H1 (cell line): ENCODE data around the gene TRIOBP. TPM values are rescaled to one million over a fixed set of nuclear protein-coding genes. Genes with fewer than 3 reads are reported as not detected.

Experiments
- CTCF ChIA-PET: fragments of 300-600 bp; sonication (Branson Sonifier 250); formaldehyde crosslinking; loops from one replicate; lab custom pipeline; 2021; ENCODE audit not compliant: partially characterized antibody; lab: Charles Lee
- POLR2A ChIA-PET: fragments of 300-600 bp; sonication (Branson Sonifier 250); formaldehyde crosslinking; loops from one replicate; lab custom pipeline; 2021; ENCODE audit warnings: inconsistent platforms; ENCODE audit not compliant: partially characterized antibody; lab: Charles Lee
- DNase-seq, 2 experiments: peaks; one replicate each; pipeline versions ENCODE4 v3.0.0 to v3.0.0-alpha.2; 2010 to 2022; ENCODE audit warnings: low spot score in 2 of 2, low read depth in 1 of 2, mixed read lengths in 1 of 2
- FAIRE-seq: peaks from 2 replicates; lab custom pipeline; 2011; peaks lifted over from hg19 to GRCh38; lab: Jason Lieb, UNC
- H2AFZ ChIP-seq: 2 replicates; pipeline ENCODE4 v1.8.1; 2012; ENCODE audit warnings: low read length, inconsistent platforms
- H2AK5ac ChIP-seq: 2 replicates; pipeline ENCODE4 v1.6.1; 2013; ENCODE audit warnings: low read depth, low read length
- H2BK120ac ChIP-seq: replicated peaks from 2 replicates; pipeline ENCODE3; 2013; ENCODE audit warnings: low read depth, low read length, inconsistent platforms
- H2BK12ac ChIP-seq: 2 replicates; pipeline ENCODE4 v1.6.1; 2013; ENCODE audit warnings: low read depth, low read length
- H2BK15ac ChIP-seq: 2 replicates; pipeline ENCODE4 v1.6.1; 2013; ENCODE audit warnings: low read length
- H2BK20ac ChIP-seq: 2 replicates; pipeline ENCODE4 v1.6.1; 2013; ENCODE audit warnings: low read length
- H2BK5ac ChIP-seq: 2 replicates; pipeline ENCODE4 v1.6.1; 2013; ENCODE audit warnings: low read depth, low read length
- H3K14ac ChIP-seq: 2 replicates; pipeline ENCODE4 v1.6.1; 2013; ENCODE audit warnings: inconsistent platforms; ENCODE audit not compliant: insufficient read length
- H3K18ac ChIP-seq: 2 replicates; pipeline ENCODE4 v1.6.1; 2013; ENCODE audit warnings: low read length; ENCODE audit errors: extremely low read depth
- H3K23ac ChIP-seq: 2 replicates; pipeline ENCODE4 v1.6.1; 2013; ENCODE audit warnings: inconsistent platforms; ENCODE audit not compliant: insufficient read length
- H3K23me2 ChIP-seq: 2 replicates; pipeline ENCODE4 v1.6.1; 2013; ENCODE audit warnings: low read depth, low read length
- H3K27ac ChIP-seq: 2 replicates; pipeline ENCODE4 v1.6.1; 2011; ENCODE audit warnings: low read depth, low read length, inconsistent platforms
- H3K27me3 ChIP-seq, 4 experiments: replicated peaks in 1 of 4; 1 replicate in 1 of 4; 2 replicates in 3 of 4; pipeline versions ENCODE4 v1.6.1 to v1.8.1; 2011 to 2013; ENCODE audit warnings: low read length in 3 of 4, mild to moderate bottlenecking in 3 of 4, inconsistent platforms in 2 of 4, mixed read lengths in 2 of 4, moderate library complexity in 1 of 4; ENCODE audit not compliant: control insufficient read depth in 3 of 4, insufficient read depth in 3 of 4; ENCODE audit errors: extremely low read depth in 1 of 4
- H3K36me3 ChIP-seq, 4 experiments: 2 replicates each; pipeline versions ENCODE4 v1.6.1 to v1.8.1; 2011 to 2013; ENCODE audit warnings: mild to moderate bottlenecking in 4 of 4, low read length in 3 of 4, moderate library complexity in 2 of 4, control low read depth in 1 of 4, inconsistent platforms in 1 of 4; ENCODE audit not compliant: insufficient read depth in 4 of 4, control insufficient read depth in 2 of 4
- H3K4ac ChIP-seq: replicated peaks from 2 replicates; pipeline ENCODE3; 2013; ENCODE audit warnings: low read length, low read depth, mixed read lengths, inconsistent platforms; ENCODE audit not compliant: insufficient read length
- H3K4me1 ChIP-seq, 4 experiments: replicated peaks in 1 of 4; 1 replicate in 1 of 4; 2 replicates in 3 of 4; pipeline versions ENCODE4 v1.6.1 to v1.8.1; 2011 to 2013; ENCODE audit warnings: low read length in 3 of 4, inconsistent platforms in 2 of 4, mixed read lengths in 1 of 4; ENCODE audit not compliant: insufficient read depth in 4 of 4, control insufficient read depth in 3 of 4
- H3K4me2 ChIP-seq, 2 experiments: 2 replicates each; pipeline versions ENCODE4 v1.6.1 to v1.8.1; 2011 to 2013; ENCODE audit warnings: low read depth in 2 of 2, low read length in 2 of 2, control low read depth in 1 of 2, inconsistent platforms in 1 of 2, mild to moderate bottlenecking in 1 of 2; ENCODE audit not compliant: insufficient read depth in 1 of 2
- H3K4me3 ChIP-seq, 4 experiments: fragments of 200-600, 300-600 bp in 1 of 4; sonication (generic), shearing (Covaris generic), sonication (Bioruptor Twin) in 1 of 4; 2 replicates each; pipeline versions ENCODE4 v1.5.1 to v1.8.1; 2011 to 2016; ENCODE audit warnings: low read length in 4 of 4, low read depth in 3 of 4, control low read depth in 2 of 4, inconsistent platforms in 2 of 4, mild to moderate bottlenecking in 2 of 4, mixed read lengths in 1 of 4, moderate library complexity in 1 of 4; ENCODE audit not compliant: insufficient read depth in 2 of 4; ENCODE audit errors: extremely low read depth in 1 of 4
- H3K56ac ChIP-seq: replicated peaks from 2 replicates; pipeline ENCODE3; 2013; ENCODE audit warnings: low read depth, mild to moderate bottlenecking, mixed read lengths, low read length, inconsistent platforms; ENCODE audit not compliant: insufficient read length
- H3K79me1 ChIP-seq: 2 replicates; pipeline ENCODE4 v1.6.1; 2013; ENCODE audit warnings: low read depth, low read length, control low read depth
- H3K79me2 ChIP-seq, 2 experiments: 2 replicates each; pipeline versions ENCODE4 v1.6.1 to v1.8.1; 2012 to 2013; ENCODE audit warnings: low read length in 2 of 2, mild to moderate bottlenecking in 2 of 2, inconsistent platforms in 1 of 2; ENCODE audit not compliant: insufficient read depth in 2 of 2, control insufficient read depth in 1 of 2
- H3K9ac ChIP-seq, 4 experiments: replicated peaks in 1 of 4; 1 replicate in 1 of 4; 2 replicates in 3 of 4; pipeline versions ENCODE4 v1.6.1 to v1.8.1; 2011 to 2013; ENCODE audit warnings: low read depth in 3 of 4, low read length in 3 of 4, control low read depth in 2 of 4, mild to moderate bottlenecking in 2 of 4, moderate library complexity in 2 of 4, inconsistent platforms in 1 of 4; ENCODE audit errors: extremely low read depth in 1 of 4
- H3K9me3 ChIP-seq, 2 experiments: 2 replicates each; pipeline versions ENCODE4 v1.6.1 to v1.8.1; 2012 to 2013; ENCODE audit warnings: mild to moderate bottlenecking in 2 of 2, moderate library complexity in 2 of 2, control low read depth in 1 of 2, inconsistent platforms in 1 of 2, low read depth in 1 of 2, low read length in 1 of 2, mixed read lengths in 1 of 2; ENCODE audit not compliant: insufficient read depth in 2 of 2
- H4K20me1 ChIP-seq, 2 experiments: replicated peaks in 1 of 2; 2 replicates each; pipeline versions ENCODE3 to v1.8.1; 2011 to 2013; ENCODE audit warnings: inconsistent platforms in 2 of 2, low read length in 2 of 2, mild to moderate bottlenecking in 1 of 2; ENCODE audit not compliant: insufficient read depth in 2 of 2, control insufficient read depth in 1 of 2
- H4K5ac ChIP-seq: 2 replicates; pipeline ENCODE4 v1.6.1; 2013; ENCODE audit warnings: low read length, low read depth, mixed read lengths, inconsistent platforms; ENCODE audit not compliant: insufficient read length
- H4K8ac ChIP-seq: 2 replicates; pipeline ENCODE4 v1.8.0; 2013; ENCODE audit warnings: mild to moderate bottlenecking, moderate library complexity, low read length, inconsistent platforms; ENCODE audit not compliant: insufficient read depth; ENCODE audit errors: extremely low read depth
- H4K91ac ChIP-seq: replicated peaks from 2 replicates; pipeline ENCODE3; 2013; ENCODE audit warnings: low read length, mixed read lengths, inconsistent platforms; ENCODE audit not compliant: insufficient read length
- JUND ChIP-seq: IDR thresholded peaks from 2 replicates; pipeline ENCODE4 v1.6.1; 2011; ENCODE audit warnings: mild to moderate bottlenecking, improper control_type of control experiment, low read length
- KDM4A ChIP-seq: IDR thresholded peaks from one replicate; pipeline ENCODE4 v1.7.1; 2012; ENCODE audit warnings: low read depth, mild to moderate bottlenecking, moderate library complexity, low read length, inconsistent platforms; ENCODE audit not compliant: severe bottlenecking
- POU5F1 ChIP-seq: IDR thresholded peaks from 2 replicates; pipeline ENCODE4 v1.6.1; 2011; ENCODE audit warnings: low read depth, mild to moderate bottlenecking, low read length, moderate library complexity
- YY1 ChIP-seq: IDR thresholded peaks from 2 replicates; pipeline ENCODE4 v1.6.1; 2011; ENCODE audit warnings: low read depth, mild to moderate bottlenecking, low read length
- WGBS, 2 experiments: shearing (Covaris generic) in 1 of 2; methylation state at CpG; one replicate each; pipeline versions ENCODE4 v1.1.6 to v1.1.7; 2013 to 2015; ENCODE audit warnings: low lambda C conversion rate in 2 of 2, mixed read lengths in 2 of 2, inconsistent platforms in 1 of 2, low coverage in 1 of 2, missing lambda C conversion rate in 1 of 2; ENCODE audit not compliant: insufficient replicate concordance in 2 of 2, insufficient coverage in 1 of 2, insufficient read length in 1 of 2; ENCODE audit errors: extremely low coverage in 1 of 2, missing lambda C conversion rate in 1 of 2; 5-methylcytosine and 5-hydroxymethylcytosine counted together
- polyA plus RNA-seq, 7 experiments: library from polyadenylated mRNA; depleted of rRNA in 3 of 7; stranded (reverse) in 5 of 7; unstranded in 2 of 7; fragments of >200 nt in 5 of 7; fragments of 200-250 nt in 2 of 7; gene quantifications; 1 replicate in 5 of 7; 2 replicates in 1 of 7; 4 replicates in 1 of 7; pipeline versions ENCODE4 v1.2.1 to v1.2.3, GENCODE V29; 2011 to 2013; ENCODE audit warnings: missing spikeins in 2 of 7, mixed read lengths in 2 of 7
- total RNA-seq: library from RNA; stranded (reverse); fragmentation: NEBNext Ultra II Directional; extraction: Animal tissue kit (Norgen Biotek cat#: 25700); gene quantifications from 2 replicates; pipeline ENCODE4 v1.2.1, GENCODE V29; 2021

TRIOBP gene
- total and polyA plus RNA-seq, 2 of the 8 experiments (the other 6 are each of a cell fraction or from before 2014, with no cell fraction given): 18.2 to 27.3 TPM

DNA sequence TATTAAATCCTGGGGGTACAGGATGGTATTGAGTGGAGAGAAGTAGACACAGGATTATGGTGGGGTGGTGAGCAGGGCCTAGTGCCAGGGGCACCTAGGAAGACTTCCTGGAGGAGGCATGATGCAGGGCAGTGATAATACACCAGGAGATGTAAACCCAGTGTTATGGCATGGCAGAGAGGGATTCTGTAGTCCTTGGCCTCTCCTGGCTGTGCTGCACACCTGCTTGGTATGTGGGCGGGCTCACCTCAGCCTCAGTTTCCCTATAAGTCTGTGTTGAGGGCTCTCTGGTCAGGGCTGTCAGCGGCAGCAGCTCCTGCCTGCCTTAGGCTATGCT lies 36.2 kb upstream of the TRIOBP start:
- no peak overlapping the region for H2AK5ac ChIP-seq
- H2BK12ac ChIP-seq: no peak overlapping the region
- no peak overlapping the region for H3K23ac ChIP-seq
- no peak overlapping the region for H4K5ac ChIP-seq
- H3K4ac ChIP-seq: no peak overlapping the region
- no peak overlapping the region for H4K8ac ChIP-seq
- TF ChIP-seq KDM4A: no peak
- no peak for TF ChIP-seq JUND
- TF ChIP-seq POU5F1: no peak
- no peak for TF ChIP-seq YY1
- H2BK20ac ChIP-seq: no peak overlapping the region
- H3K36me3 ChIP-seq: peaks cover 1 to 5% (median 2%) of the 10 kb centered on the region in 4 experiments; a peak in 4 of 8 replicates
- H3K18ac ChIP-seq: no peak overlapping the region
- H2BK120ac ChIP-seq: no peak overlapping the region
- no peak overlapping the region for H2BK15ac ChIP-seq
- DNase-seq (no peak), FAIRE-seq (no peak)
- H2BK5ac ChIP-seq: no peak overlapping the region
- 93% methylated on average over 2 of the region's 2 CpGs; no CpG with 5 or more reads in 1 of the 2 experiments for WGBS, 2 experiments
- H3K9me3 ChIP-seq: no peaks in the 10 kb centered on the region
- H3K14ac ChIP-seq: no peak overlapping the region
- peak overlapping the region; percentile 34 to 95; a peak in 2 of 4 replicates for H3K4me2 ChIP-seq
- H3K27ac ChIP-seq: no peak overlapping the region
- H4K91ac ChIP-seq: no peak overlapping the region
- H3K9ac ChIP-seq: no peak overlapping the region
- H3K4me1 ChIP-seq: peaks cover 0 to 21% (median 6%) of the 10 kb centered on the region in 4 experiments; a peak in 5 of 7 replicates
- no peak overlapping the region for H2AFZ ChIP-seq
- peaks cover 25 to 56% of the 10 kb centered on the region in 2 experiments; a peak in 3 of 4 replicates for H3K79me2 ChIP-seq
- no peak overlapping the region for H3K56ac ChIP-seq
- H3K27me3 ChIP-seq: no peaks in the 10 kb centered on the region
- peaks cover 28% of the 10 kb centered on the region for H3K79me1 ChIP-seq
- peaks cover 23 to 43% of the 10 kb centered on the region in 2 experiments for H4K20me1 ChIP-seq
- H3K4me3 ChIP-seq: no peak overlapping the region
- CTCF ChIA-PET: interaction anchor here (0.7 to 12.1 kb wide), 16 partner anchors 11 to 157 kb away, joined by 3 to 165 read pairs (median 4); partner anchors contain the start of genes NOL12 and SH3BP1
- H3K23me2 ChIP-seq: peaks cover 11% of the 10 kb centered on the region
- POLR2A ChIA-PET: interaction anchor here (0.8 to 5.1 kb wide), 8 partner anchors 11 to 119 kb away, joined by 3 to 37 read pairs (median 8); partner anchors contain the start of genes LGALS1 and SH3BP1
